B cell (primary cell): Measurements from ENCODE around the gene KRTAP5-10.
"Not testable (repeated sequence)": the region's sequence is repeated elsewhere in the genome, so short reads cannot be mapped to it uniquely, and the experiment has no call there.

ENCODE experiments used
- CTCF ChIP-seq: fragments of 200-600 bp; IDR thresholded peaks from one replicate; pipeline ENCODE4 v1.8.0; 2022; ENCODE audit warnings: antibody characterized with exemption, mild to moderate bottlenecking
- EZH2 ChIP-seq: IDR thresholded peaks from 2 replicates; pipeline ENCODE4 v1.6.1; 2012; ENCODE audit warnings: borderline replicate concordance, low read depth, mild to moderate bottlenecking, moderate library complexity, low read length; ENCODE audit not compliant: insufficient read depth, poor library complexity, severe bottlenecking

- TF ChIP-seq CTCF, EZH2: not testable (repeated sequence)
Measured at GRCh38 chr11:71607520-71608216, 42.3 kb downstream of the KRTAP5-10 start.
